HG03442 (cell line): ENCODE data around the gene ARHGAP42.

ENCODE experiments used
- ATAC-seq: cut with Tn5 transposase; IDR thresholded peaks from one replicate; pipeline ENCODE4 v1.9.1; 2021; ENCODE audit warnings: mild to moderate bottlenecking, moderate library complexity; ENCODE audit not compliant: unreplicated experiment

ARHGAP42 gene

GRCh38 chr11:100830274-100830673 is 143.2 kb downstream of the ARHGAP42 start:
- ATAC-seq: no peak

DNA sequence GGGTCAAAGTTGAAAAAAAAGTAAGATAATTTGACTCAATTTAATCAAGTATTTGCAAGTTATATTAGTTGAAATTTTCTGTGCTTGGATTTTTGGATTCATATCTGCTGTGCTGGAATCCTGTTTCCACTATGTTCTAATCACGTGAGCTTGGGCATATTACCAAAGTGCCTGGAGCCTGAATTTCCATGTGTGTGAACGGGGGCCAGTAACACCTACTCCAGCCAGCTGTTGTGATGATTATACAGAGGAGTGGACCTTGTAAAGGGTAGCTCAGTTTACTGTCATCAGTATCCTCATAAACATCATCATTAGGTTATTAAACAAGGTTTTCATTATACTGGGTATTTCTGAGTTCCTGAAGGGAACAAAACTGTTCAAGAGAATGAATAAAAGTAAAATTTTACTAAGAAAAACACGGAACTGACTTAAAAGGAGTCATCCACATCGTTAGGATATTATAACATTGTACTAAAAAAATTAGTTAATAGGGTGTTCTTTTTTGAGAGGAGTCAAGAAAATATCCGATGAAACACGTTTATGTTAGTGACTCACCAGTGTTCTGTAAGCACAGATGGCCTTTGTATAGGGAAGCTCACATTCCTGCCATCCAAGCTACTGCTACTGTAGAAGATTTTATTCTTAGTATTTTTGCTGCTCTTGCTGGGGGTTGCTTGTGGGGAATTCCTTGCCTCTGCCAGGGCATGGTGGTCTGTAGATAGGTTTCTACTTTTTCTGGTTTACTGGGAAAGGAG is 144.1 kb downstream of the ARHGAP42 start:
- ATAC-seq: no peak

DNA sequence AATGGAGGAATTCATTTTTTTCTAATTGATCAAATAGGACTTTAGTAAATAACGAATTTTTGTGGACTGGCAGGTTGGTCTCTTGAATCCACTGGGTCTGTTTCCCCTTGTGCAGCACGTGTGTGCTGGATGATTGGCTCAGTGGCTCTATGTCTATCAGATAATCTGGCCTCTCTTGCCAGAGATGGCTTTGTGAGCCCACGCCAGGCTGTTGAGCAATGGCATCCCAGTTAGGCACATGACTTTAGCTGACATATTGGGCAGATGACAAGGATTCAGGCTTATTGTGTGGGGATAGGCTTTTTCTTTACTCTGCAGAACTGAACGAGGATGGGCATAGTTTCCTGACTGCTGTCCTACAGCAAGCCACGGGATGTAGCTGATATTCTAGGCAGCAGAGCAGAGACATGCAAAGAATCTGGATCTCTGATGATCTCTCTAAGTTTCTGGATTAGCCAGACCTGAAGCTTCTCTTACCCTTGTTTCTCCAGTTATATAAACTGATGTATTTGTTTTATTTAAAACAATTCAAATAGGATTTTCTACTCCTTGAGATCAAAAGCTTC is 144.9 kb downstream of the ARHGAP42 start:
- no peak for ATAC-seq

DNA sequence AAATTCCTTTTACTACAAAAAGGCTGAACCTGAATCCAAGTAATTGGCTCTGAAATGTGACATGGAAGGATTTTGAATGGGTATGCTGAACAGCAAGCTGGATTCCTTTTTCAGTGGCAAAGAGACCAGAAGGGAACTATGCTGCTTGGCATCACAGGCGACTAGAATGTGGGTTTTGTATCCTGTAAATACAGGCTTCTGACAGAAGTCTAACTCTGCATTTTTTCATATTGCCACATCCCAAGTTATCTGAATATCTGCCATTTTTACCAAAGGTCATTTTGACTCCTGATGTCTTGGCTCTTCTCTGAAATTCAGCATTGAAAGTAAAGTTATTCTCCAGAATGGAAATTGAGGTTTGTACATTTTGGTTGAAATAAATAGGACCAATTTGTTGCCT is 145.7 kb downstream of the ARHGAP42 start:
- ATAC-seq: no peak

- no peak for ATAC-seq
Observed at GRCh38 chr11:100833276-100833675, 146.2 kb downstream of the ARHGAP42 start.

- no peak for ATAC-seq
Observed at GRCh38 chr11:100835854-100836253, 148.8 kb downstream of the ARHGAP42 start.

GRCh38 chr11:100837311-100837710 is 150.2 kb downstream of the ARHGAP42 start:
- ATAC-seq: no peak

GRCh38 chr11:100841711-100842407 is 154.8 kb downstream of the ARHGAP42 start:
- ATAC-seq: no peak

DNA sequence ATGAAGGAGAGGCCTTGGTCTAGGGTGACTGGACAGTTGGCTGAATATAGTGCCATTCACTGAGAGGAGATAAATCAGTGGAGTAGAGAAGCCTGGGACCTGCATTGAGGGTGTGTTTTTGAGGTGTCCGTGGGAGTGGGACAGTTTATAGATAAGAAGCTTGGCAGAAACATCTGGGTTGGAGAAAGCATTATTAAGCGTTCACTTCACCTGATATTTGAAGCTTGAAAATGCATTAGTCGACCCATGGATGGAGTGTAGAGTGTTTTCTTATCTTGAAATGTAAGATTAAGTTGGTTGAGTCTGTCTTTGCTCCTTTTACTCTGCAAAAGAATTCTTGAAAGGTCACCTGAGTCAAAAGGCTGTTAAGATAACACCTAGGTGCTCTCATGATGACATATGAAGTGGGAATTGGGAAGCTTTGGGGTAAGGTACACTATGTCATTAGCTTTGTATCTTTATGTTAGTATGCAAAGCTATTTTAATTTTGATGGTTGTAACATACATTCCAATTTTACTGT is 160.7 kb downstream of the ARHGAP42 start:
- no peak for ATAC-seq

DNA sequence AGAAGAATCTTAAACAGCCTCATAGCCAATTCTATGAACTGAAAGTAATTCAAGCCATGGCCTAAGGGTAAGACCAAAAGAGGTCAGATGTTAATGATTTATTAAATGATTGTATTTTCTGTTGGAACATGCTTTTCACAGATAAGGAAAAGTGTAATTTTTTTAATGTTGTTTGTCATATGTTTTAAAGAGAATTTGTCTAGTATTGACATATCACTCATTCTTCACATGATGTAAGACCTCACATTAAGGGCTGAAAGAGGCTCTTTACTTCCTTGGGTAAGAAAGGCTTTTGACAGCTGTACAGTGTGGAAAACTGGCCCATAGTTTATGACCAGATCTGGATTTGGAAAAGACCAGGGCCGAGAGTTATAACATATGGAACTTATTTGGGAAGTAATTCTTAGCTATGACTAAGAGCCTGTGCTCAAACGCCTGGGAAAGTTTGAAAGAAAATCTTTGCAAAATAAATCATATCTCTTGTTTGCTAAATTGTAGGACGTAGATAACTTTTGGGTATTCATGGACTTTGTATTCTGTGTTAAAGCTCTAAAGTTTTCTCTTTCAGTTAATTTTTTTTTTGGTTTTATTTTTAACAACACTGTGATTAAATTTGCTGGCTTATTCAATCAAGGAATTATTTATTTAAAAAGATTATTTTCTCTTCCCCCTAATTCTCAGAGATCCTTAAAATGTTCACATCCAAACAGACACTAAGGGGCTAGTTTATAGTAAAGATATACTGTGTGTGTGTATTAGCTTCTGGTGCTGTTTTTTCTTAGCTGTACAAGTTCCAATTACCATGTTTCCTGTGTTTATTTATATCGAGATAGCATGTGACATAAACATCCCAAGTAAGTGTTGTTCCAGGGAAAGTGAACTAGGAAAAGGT is 162.2 kb downstream of the ARHGAP42 start:
- no peak for ATAC-seq

DNA sequence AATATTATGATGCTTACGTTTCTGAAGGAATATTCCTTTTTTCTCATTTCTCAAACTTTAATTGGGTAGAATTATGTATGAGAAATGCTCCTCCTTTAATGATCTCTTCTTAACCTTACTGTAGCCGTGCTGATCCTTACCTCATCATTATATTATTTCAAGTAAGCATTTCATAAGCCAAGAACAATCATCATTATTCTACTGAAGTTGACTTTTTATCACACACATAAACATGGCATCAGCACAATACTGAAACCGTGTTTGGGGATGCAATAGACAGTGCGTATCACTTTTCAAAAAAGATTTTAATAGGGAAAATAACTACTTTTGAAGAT is 162.8 kb downstream of the ARHGAP42 start:
- no peak for ATAC-seq

DNA sequence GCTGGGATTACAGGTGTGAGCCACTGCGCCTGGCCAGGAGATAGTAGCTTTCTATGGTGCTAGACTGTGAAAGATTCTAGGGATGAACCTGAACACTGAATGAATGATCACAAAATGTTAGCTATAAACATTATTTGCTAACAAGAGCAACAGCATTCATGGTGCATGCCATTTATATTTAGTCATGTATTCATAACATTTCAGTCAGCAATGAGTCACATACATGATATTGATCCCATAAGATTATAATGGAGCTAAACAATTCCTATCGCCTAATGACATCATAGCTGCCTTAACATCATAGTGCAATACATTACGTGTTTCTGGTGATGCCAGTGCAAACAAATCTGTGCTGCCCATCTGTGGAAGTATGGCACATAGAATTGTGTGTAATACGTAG is 164.1 kb downstream of the ARHGAP42 start:
- ATAC-seq: no peak

GRCh38 chr11:100851584-100852152 is 164.6 kb downstream of the ARHGAP42 start:
- ATAC-seq: no peak

DNA sequence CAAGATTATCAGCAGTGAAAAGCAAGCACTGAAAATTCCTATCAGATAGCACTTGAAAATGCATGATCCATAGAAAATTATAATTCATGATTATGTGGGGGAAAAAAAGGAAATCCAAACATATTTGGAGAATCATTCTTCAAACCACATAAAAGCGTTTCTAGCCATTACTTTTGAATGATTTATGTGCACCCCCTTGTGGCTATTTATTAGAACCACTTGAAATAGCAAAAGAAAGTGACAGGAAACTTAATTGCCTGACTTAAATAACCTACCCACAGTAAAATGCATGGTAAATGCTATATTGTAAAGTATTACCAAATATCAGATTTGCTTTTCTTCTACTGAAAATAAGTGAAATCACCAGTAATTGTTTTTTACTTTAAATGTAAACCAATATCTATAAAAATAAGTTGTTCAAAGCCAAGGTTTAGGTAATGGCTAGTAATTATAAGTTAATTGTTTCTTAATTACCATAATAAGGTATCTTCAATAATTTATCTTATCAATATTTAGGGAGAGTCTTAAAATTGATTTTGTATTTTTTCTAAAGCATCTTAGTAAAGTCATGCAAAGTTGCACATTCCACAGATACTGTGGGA is 168.5 kb downstream of the ARHGAP42 start:
- peak; percentile 46 for ATAC-seq

DNA sequence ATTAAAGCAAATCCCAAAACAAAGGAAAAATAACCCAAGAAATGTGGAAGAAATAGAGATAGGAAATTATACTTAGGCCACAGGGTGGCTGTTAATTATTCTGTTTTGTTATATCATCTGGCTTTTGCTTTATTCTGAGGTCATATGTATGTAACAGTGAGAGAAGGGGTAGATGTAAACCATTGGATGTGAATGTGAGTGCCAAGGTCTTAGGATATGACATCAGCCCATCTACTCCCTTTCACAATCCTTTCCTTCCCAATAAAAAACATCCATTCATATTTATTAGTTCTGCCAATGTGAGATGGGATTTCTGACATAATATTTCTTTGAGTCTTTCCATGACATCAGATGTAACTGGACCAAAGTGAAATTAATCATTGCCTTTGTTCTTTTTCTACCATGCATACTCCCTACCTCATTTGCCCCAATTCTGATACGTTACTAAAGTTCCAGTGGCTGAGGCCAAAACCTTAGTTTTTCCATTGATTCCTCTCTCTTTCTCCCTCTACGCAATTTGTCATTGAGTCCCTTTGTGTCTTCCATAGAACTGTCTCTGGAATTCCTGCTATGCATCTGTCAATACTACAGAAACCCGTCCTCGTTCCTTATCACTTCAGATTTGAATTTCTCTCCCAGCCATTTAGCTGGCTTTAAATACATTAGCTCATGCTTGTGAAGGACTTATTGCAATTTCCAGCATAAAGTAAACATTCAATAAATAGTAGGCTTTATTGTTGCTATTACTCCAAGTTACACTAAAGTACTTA is 170.3 kb downstream of the ARHGAP42 start:
- ATAC-seq: no peak

GRCh38 chr11:100860318-100861155 is 173.4 kb downstream of the ARHGAP42 start:
- ATAC-seq: no peak

- no peak for ATAC-seq
Observed at GRCh38 chr11:100861212-100861611, 174.1 kb downstream of the ARHGAP42 start.

DNA sequence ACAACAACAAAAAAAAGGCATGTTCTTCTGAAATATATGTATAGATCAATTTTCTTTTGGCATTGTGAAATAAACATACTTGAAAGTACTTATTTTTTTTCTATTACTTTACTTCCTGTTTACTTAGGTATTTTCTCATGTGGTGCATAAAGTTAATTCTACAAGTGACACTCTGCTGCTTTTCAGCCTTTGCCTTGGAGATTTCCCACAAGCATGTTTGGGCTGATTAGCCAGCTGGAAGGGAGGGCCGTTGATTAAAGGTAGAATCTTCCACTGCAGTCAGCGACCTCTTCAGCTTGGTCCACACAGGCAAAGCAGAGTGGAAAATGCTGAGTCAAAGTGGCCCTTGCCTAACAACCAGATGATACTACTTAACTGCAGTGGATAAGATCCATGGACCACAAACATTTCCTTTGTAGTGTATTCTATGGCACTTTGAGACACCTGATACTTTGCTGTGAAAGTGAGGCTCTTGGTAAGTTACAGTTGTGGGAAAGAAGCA is 176.0 kb downstream of the ARHGAP42 start:
- peak; percentile 92 for ATAC-seq
